Colonic mucosa (tissue), 4 donors: Measurements from ENCODE around the gene GM2A. TPM values are rescaled to one million over a fixed set of nuclear protein-coding genes. Genes with fewer than 3 reads are reported as not detected.

Experiments
- DNase-seq: peaks from one replicate; pipeline ENCODE4 v3.0.0-alpha.2; 2020
- H3K27ac ChIP-seq: fragments of 200-600 bp; one replicate; pipeline ENCODE4 v1.8.0; 2021
- H3K27me3 ChIP-seq: fragments of 200-600 bp; one replicate; pipeline ENCODE4 v1.8.0; 2021
- H3K36me3 ChIP-seq: fragments of 200-600 bp; one replicate; pipeline ENCODE4 v1.8.0; 2021
- H3K4me1 ChIP-seq: fragments of 200-600 bp; one replicate; pipeline ENCODE4 v1.8.0; 2021; ENCODE audit warnings: mild to moderate bottlenecking
- H3K4me3 ChIP-seq: fragments of 200-600 bp; one replicate; pipeline ENCODE4 v1.8.0; 2021
- H3K9ac ChIP-seq, 2 donors: one replicate each; pipeline ENCODE4 v1.7.0; 2013; ENCODE audit warnings: control low read depth in 2 of 2, low read depth in 2 of 2, low read length in 2 of 2
- H3K9me3 ChIP-seq: fragments of 200-600 bp; one replicate; pipeline ENCODE4 v1.8.0; 2021
- CTCF ChIP-seq: fragments of 200-600 bp; IDR thresholded peaks from one replicate; pipeline ENCODE4 v1.8.0; 2022; ENCODE audit warnings: antibody characterized with exemption, mild to moderate bottlenecking
- intact Hi-C: fragments of 100-400 bp; cut with DNase I; formaldehyde crosslinking; loops from one replicate; pipeline ENCODE4 v1.14.1; 2022
- total RNA-seq, 2 donors: library from RNA; stranded (reverse); fragmentation: NEBNext Ultra II Directional in 1 of 2; extraction: Animal tissue kit (Norgen Biotek cat#: 25700) in 1 of 2; gene quantifications; one replicate each; pipeline ENCODE4 v1.2.1, GENCODE V29; 2021
- donor health status: healthy.
- donor health status: DM: no; HTN: no; CAD: no.
- donor health status: DM: no; HTN: no; CAD: no.

Gene GM2A
- total RNA-seq, 2 donors from 2014 or later: 22.0 to 27.2 TPM

- no peaks in the 10 kb centered on the region for H3K36me3 ChIP-seq
- intact Hi-C loops: no loop called here
- H3K9me3 ChIP-seq: no peaks in the 10 kb centered on the region
- no peaks in the 10 kb centered on the region for H3K27me3 ChIP-seq
- no peak overlapping the region for H3K4me3 ChIP-seq
- no peak for TF ChIP-seq CTCF
- no peaks in the 10 kb centered on the region for H3K4me1 ChIP-seq
- no peak overlapping the region for H3K9ac ChIP-seq
- no peak overlapping the region for H3K27ac ChIP-seq
- no peak for DNase-seq
Observed at GRCh38 chr5:151288180-151288579, 35.2 kb downstream of the GM2A start.

GRCh38 chr5:151293624-151294023, 40.6 kb downstream of the GM2A start:
- no peaks in the 10 kb centered on the region for H3K4me1 ChIP-seq
- DNase-seq: no peak
- intact Hi-C loops: no loop called here
- H3K27ac ChIP-seq: no peak overlapping the region
- H3K36me3 ChIP-seq: no peaks in the 10 kb centered on the region
- H3K9me3 ChIP-seq: no peaks in the 10 kb centered on the region
- TF ChIP-seq CTCF: no peak
- H3K27me3 ChIP-seq: no peaks in the 10 kb centered on the region
- no peak overlapping the region for H3K4me3 ChIP-seq
- H3K9ac ChIP-seq: no peak overlapping the region

GRCh38 chr5:151295138-151295537, 42.2 kb downstream of the GM2A start:
- Histone ChIP-seq H3K9me3 (no peaks in the 10 kb centered on the region), H3K9ac (no peak overlapping the region), H3K4me1 (no peaks in the 10 kb centered on the region), H3K4me3 (no peak overlapping the region), H3K27ac (no peak overlapping the region), H3K36me3 (no peaks in the 10 kb centered on the region), H3K27me3 (no peaks in the 10 kb centered on the region)
- TF ChIP-seq CTCF: no peak
- intact Hi-C loops: no loop called here
- DNase-seq: no peak

GRCh38 chr5:151295791-151296477, 42.9 kb downstream of the GM2A start:
- no peak for TF ChIP-seq CTCF
- Histone ChIP-seq H3K4me3 (no peak overlapping the region), H3K27me3 (no peaks in the 10 kb centered on the region), H3K36me3 (no peaks in the 10 kb centered on the region), H3K27ac (no peak overlapping the region), H3K4me1 (no peaks in the 10 kb centered on the region), H3K9me3 (no peaks in the 10 kb centered on the region), H3K9ac (no peak overlapping the region)
- intact Hi-C loops: no loop called here
- no peak for DNase-seq

- Histone ChIP-seq H3K36me3 (no peaks in the 10 kb centered on the region), H3K4me3 (no peak overlapping the region), H3K27ac (no peak overlapping the region), H3K4me1 (no peaks in the 10 kb centered on the region), H3K27me3 (no peaks in the 10 kb centered on the region), H3K9ac (no peak overlapping the region), H3K9me3 (no peaks in the 10 kb centered on the region)
- intact Hi-C loops: no loop called here
- no peak for DNase-seq
- TF ChIP-seq CTCF: no peak
Observed at GRCh38 chr5:151296478-151296830, 43.5 kb downstream of the GM2A start.
